SK-N-SH (cell line): ENCODE results near the gene RFXANK. TPM values are rescaled to one million over a fixed set of nuclear protein-coding genes. Genes with fewer than 3 reads are reported as not detected.

Experiments used
- CTCF ChIA-PET: fragments of 300-600, 350-600 bp; formaldehyde crosslinking; extraction: SDS; loops from one replicate; lab custom pipeline; 2021; lab: Yijun Ruan, JAX
- POLR2A ChIA-PET: fragments of 350-600 bp; sonication (Branson Sonifier 250); formaldehyde crosslinking; extraction: SDS; loops from one replicate; lab custom pipeline; 2020; ENCODE audit warnings: antibody characterized with exemption, inconsistent platforms; lab: Yijun Ruan, JAX
- DNase-seq: peaks from one replicate; pipeline ENCODE4 v3.0.0; 2012
- H2AFZ ChIP-seq: fragments of 200-600 bp; sonication (generic); 2 replicates; pipeline ENCODE4 v1.8.1; 2016; ENCODE audit warnings: antibody characterized with exemption, mild to moderate bottlenecking, low read depth
- H3F3A ChIP-seq: fragments of 200-600 bp; sonication (generic); replicated peaks from 2 replicates; pipeline ENCODE3; 2016; ENCODE audit warnings: antibody characterized with exemption, mild to moderate bottlenecking; ENCODE audit not compliant: insufficient read depth
- H3K27ac ChIP-seq, 2 experiments: fragments of 200-500 bp in 1 of 2; fragments of 200-600 bp in 1 of 2; sonication (Bioruptor generic) in 1 of 2; sonication (generic), shearing (Covaris generic) in 1 of 2; 2 replicates each; pipeline versions ENCODE4 v1.5.1 to v1.6.1; 2014 to 2016; ENCODE audit warnings: low read depth in 2 of 2, inconsistent platforms in 1 of 2, low read length in 1 of 2, mild to moderate bottlenecking in 1 of 2, mixed read lengths in 1 of 2
- H3K27me3 ChIP-seq: fragments of 200-600 bp; sonication (generic), shearing (Covaris generic); 2 replicates; pipeline ENCODE4 v1.6.1; 2016; ENCODE audit warnings: mixed run types; ENCODE audit not compliant: insufficient read depth
- H3K36me3 ChIP-seq, 2 experiments: fragments of 200-500 bp in 1 of 2; fragments of 200-600 bp in 1 of 2; sonication (Bioruptor generic) in 1 of 2; sonication (generic) in 1 of 2; replicated peaks in 1 of 2; 2 replicates each; pipeline versions ENCODE3 to v1.5.1; 2014 to 2016; ENCODE audit warnings: low read length in 1 of 2, mild to moderate bottlenecking in 1 of 2; ENCODE audit not compliant: insufficient read depth in 2 of 2, control insufficient read depth in 1 of 2
- H3K4me1 ChIP-seq, 2 experiments: fragments of 200-500 bp in 1 of 2; fragments of 200-600 bp in 1 of 2; sonication (Bioruptor generic) in 1 of 2; sonication (generic), shearing (Covaris generic) in 1 of 2; 2 replicates each; pipeline versions ENCODE4 v1.5.1 to v1.6.1; 2014 to 2016; ENCODE audit warnings: low read depth in 1 of 2, low read length in 1 of 2, mixed run types in 1 of 2; ENCODE audit not compliant: insufficient read depth in 2 of 2, control insufficient read depth in 1 of 2
- H3K4me2 ChIP-seq: fragments of 200-600 bp; sonication (generic), shearing (Covaris generic); 2 replicates; pipeline ENCODE4 v1.6.1; 2017; ENCODE audit warnings: mixed run types
- H3K4me3 ChIP-seq, 2 experiments: fragments of 200-500 bp in 1 of 2; fragments of 200-600 bp in 1 of 2; sonication (Bioruptor generic) in 1 of 2; sonication (generic), shearing (Covaris generic) in 1 of 2; 2 replicates each; pipeline versions ENCODE4 v1.5.1 to v1.8.1; 2014 to 2016; ENCODE audit warnings: low read depth in 2 of 2, inconsistent platforms in 1 of 2, low read length in 1 of 2, mild to moderate bottlenecking in 1 of 2, mixed read lengths in 1 of 2, moderate library complexity in 1 of 2
- H3K79me2 ChIP-seq: fragments of 200-600 bp; sonication (generic); 2 replicates; pipeline ENCODE4 v1.8.1; 2017; ENCODE audit warnings: mild to moderate bottlenecking; ENCODE audit not compliant: insufficient read depth
- H3K9ac ChIP-seq: fragments of 200-600 bp; sonication (generic); 2 replicates; pipeline ENCODE4 v1.6.1; 2017; ENCODE audit warnings: mixed run types
- H3K9me2 ChIP-seq: fragments of 200-600 bp; sonication (generic); 2 replicates; pipeline ENCODE4 v1.6.1; 2017; ENCODE audit warnings: mixed run types
- H3K9me3 ChIP-seq: fragments of 200-600 bp; sonication (generic); 2 replicates; pipeline ENCODE4 v1.6.1; 2017; ENCODE audit warnings: mixed run types, mild to moderate bottlenecking, moderate library complexity
- H4K20me1 ChIP-seq: fragments of 200-600 bp; sonication (generic); 2 replicates; pipeline ENCODE4 v1.6.1; 2017; ENCODE audit warnings: mild to moderate bottlenecking, mixed run types; ENCODE audit not compliant: insufficient read depth
- ELF1 ChIP-seq: IDR thresholded peaks from 2 replicates; pipeline ENCODE4 v1.4.0; 2012
- EP300 ChIP-seq, 2 experiments: IDR thresholded peaks; 2 replicates each; pipeline versions ENCODE4 v1.4.0 to v1.6.1; 2012; ENCODE audit warnings: borderline replicate concordance in 1 of 2, low read depth in 1 of 2, low read length in 1 of 2
- EZH2phosphoT487 ChIP-seq: fragments of 200-600 bp; sonication (generic); IDR thresholded peaks from 2 replicates; pipeline ENCODE4 v1.6.1; 2017; ENCODE audit warnings: low read depth, mixed run types, mild to moderate bottlenecking, antibody characterized with exemption, moderate library complexity, borderline replicate concordance
- FOXJ3 ChIP-seq: sonication (generic); formaldehyde crosslinking; IDR thresholded peaks from 2 replicates; pipeline ENCODE4 v1.5.1; 2020; ENCODE audit warnings: mild to moderate bottlenecking, missing genetic modification reagents
- NFIC ChIP-seq: IDR thresholded peaks from 2 replicates; pipeline ENCODE4 v1.4.0; 2012; ENCODE audit warnings: borderline replicate concordance
- POLR2AphosphoS5 ChIP-seq: IDR thresholded peaks from 2 replicates; pipeline ENCODE4 v1.6.1; 2012; ENCODE audit warnings: low read depth, low read length
- RAD21 ChIP-seq: IDR thresholded peaks from 2 replicates; pipeline ENCODE4 v1.6.1; 2012; ENCODE audit warnings: mild to moderate bottlenecking, low read length
- RFX5 ChIP-seq: IDR thresholded peaks from 2 replicates; pipeline ENCODE4 v1.6.1; 2012; ENCODE audit warnings: mild to moderate bottlenecking, improper control_type of control experiment, low read length
- SMC3 ChIP-seq: IDR thresholded peaks from 2 replicates; pipeline ENCODE4 v1.6.1; 2012; ENCODE audit warnings: low read depth, low read length, improper control_type of control experiment
- WGBS: methylation state at CpG from one replicate; pipeline ENCODE4 v1.1.6; 2017; ENCODE audit warnings: low lambda C conversion rate; 5-methylcytosine and 5-hydroxymethylcytosine counted together
- polyA plus RNA-seq, 3 experiments: library from polyadenylated mRNA; depleted of rRNA; stranded (reverse); fragments of >200 nt; gene quantifications; 2 replicates each; pipeline ENCODE4 v1.2.3, GENCODE V29; 2012
- TF ChIP-seq, protein P1 (sequence below): fragments of 150-350 bp; IDR thresholded peaks from 2 replicates; pipeline ENCODE4 v1.6.1; 2016; ENCODE audit warnings: mild to moderate bottlenecking, low read depth, low read length
- TF ChIP-seq, protein P2 (sequence below): fragments of 200-600 bp; sonication (generic); IDR thresholded peaks from 2 replicates; pipeline ENCODE4 v1.6.1; 2017; ENCODE audit warnings: antibody characterized with exemption, mild to moderate bottlenecking, moderate library complexity
- TF ChIP-seq, protein P3 (sequence below): IDR thresholded peaks from 2 replicates; pipeline ENCODE4 v1.4.0; 2012; ENCODE audit warnings: low read depth, borderline replicate concordance
- TF ChIP-seq, protein P4 (sequence below): fragments of 150-350 bp; IDR thresholded peaks from 2 replicates; pipeline ENCODE4 v1.6.1; 2017; ENCODE audit warnings: antibody characterized with exemption, low read length, low read depth, borderline replicate concordance

The RFXANK gene
- polyA plus RNA-seq, 1 of the 3 experiments (the other 2 are of a cell fraction) = 117 TPM

DNA sequence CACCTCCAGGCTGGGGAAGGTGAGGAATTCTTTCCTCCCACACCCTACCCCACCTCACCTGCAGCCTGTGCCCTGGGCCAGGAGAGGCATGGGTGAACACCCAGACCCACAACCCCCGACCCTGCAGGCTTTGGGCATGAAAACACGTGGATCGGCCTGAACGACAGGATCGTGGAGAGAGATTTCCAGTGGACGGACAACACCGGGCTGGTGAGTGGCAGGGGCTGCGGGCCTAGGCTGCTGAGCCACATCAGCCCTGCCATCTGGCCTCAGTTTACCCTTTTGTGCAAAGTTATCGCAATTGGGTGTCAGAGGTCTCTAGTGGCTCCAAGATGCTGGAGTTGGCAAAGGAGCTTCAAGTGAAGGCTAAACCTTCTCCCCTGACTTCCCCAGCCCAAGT lies 48.4 kb downstream of the RFXANK start:
- Histone ChIP-seq H3K4me2 (no peak overlapping the region), H3K9me3 (no peaks in the 10 kb centered on the region), H3K9ac (no peak overlapping the region), H3K36me3 (no peaks in the 10 kb centered on the region), H3K79me2 (no peaks in the 10 kb centered on the region), H3K27ac (no peak overlapping the region), H3K9me2 (no peaks in the 10 kb centered on the region), H3K4me3 (no peak overlapping the region), H2AFZ (no peak overlapping the region), H3K27me3 (no peaks in the 10 kb centered on the region), H3F3A (no peaks in the 10 kb centered on the region), H4K20me1 (no peaks in the 10 kb centered on the region), H3K4me1 (no peaks in the 10 kb centered on the region)
- ChIA-PET CTCF (interaction anchor here (2.0 kb wide), 1 partner anchor 66 kb away, joined by 4 read pairs; no protein-coding TSS in a partner anchor), POLR2A (no interaction called here)
- TF ChIP-seq, protein P1, sequence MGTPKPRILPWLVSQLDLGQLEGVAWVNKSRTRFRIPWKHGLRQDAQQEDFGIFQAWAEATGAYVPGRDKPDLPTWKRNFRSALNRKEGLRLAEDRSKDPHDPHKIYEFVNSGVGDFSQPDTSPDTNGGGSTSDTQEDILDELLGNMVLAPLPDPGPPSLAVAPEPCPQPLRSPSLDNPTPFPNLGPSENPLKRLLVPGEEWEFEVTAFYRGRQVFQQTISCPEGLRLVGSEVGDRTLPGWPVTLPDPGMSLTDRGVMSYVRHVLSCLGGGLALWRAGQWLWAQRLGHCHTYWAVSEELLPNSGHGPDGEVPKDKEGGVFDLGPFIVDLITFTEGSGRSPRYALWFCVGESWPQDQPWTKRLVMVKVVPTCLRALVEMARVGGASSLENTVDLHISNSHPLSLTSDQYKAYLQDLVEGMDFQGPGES = no peak
- no peak for TF ChIP-seq NFIC
- no peak for TF ChIP-seq RAD21
- no peak for TF ChIP-seq SMC3
- 73% methylated on average over 8 of the region's 9 CpGs for WGBS
- no peak for DNase-seq

DNA sequence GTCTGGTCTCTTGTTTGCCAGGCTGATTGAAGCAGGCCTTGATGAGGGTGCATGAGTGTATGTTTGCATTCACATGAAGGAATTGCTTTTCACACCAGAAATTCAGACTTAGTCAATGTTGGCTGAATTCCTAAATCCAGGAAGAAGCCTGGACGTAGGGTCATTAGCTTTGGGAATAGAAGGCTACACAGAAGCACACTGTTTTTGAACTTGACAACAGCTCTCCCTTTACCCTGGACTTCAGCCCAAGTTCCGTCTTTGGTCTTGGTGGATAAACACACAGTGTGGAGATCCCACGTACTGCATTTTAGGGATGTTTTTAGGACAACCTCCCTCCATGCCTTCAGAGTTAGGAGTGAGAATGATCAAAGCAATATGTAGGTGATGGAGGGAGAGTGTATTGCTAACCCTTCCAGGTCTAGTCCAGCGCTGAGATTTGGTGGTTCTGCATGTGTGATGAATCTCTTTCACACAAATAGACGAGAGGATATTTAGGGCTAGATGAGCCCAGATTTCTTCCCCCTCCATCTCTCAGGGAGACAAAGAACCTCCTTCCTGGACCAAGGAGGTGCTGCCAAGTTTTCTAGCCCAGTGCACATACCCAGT lies 58.2 kb downstream of the RFXANK start:
- no peaks in the 10 kb centered on the region for H3K9me3 ChIP-seq
- no peaks in the 10 kb centered on the region for H3F3A ChIP-seq
- H3K79me2 ChIP-seq = no peaks in the 10 kb centered on the region
- TF ChIP-seq EZH2phosphoT487 (no peak), SMC3 (no peak), FOXJ3 (no peak), POLR2AphosphoS5 (no peak), RFX5 (no peak), NFIC (no peak), ELF1 (no peak), EP300 (IDR thresholded peaks at IDR 0.05; ENCODE audit: borderline replicate concordance in 1 of 2, low read depth in 1 of 2, low read length in 1 of 2) (no peak)
- TF ChIP-seq, protein P1 = no peak
- TF ChIP-seq, protein P2, sequence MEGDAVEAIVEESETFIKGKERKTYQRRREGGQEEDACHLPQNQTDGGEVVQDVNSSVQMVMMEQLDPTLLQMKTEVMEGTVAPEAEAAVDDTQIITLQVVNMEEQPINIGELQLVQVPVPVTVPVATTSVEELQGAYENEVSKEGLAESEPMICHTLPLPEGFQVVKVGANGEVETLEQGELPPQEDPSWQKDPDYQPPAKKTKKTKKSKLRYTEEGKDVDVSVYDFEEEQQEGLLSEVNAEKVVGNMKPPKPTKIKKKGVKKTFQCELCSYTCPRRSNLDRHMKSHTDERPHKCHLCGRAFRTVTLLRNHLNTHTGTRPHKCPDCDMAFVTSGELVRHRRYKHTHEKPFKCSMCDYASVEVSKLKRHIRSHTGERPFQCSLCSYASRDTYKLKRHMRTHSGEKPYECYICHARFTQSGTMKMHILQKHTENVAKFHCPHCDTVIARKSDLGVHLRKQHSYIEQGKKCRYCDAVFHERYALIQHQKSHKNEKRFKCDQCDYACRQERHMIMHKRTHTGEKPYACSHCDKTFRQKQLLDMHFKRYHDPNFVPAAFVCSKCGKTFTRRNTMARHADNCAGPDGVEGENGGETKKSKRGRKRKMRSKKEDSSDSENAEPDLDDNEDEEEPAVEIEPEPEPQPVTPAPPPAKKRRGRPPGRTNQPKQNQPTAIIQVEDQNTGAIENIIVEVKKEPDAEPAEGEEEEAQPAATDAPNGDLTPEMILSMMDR = no peak
- TF ChIP-seq, protein P3, sequence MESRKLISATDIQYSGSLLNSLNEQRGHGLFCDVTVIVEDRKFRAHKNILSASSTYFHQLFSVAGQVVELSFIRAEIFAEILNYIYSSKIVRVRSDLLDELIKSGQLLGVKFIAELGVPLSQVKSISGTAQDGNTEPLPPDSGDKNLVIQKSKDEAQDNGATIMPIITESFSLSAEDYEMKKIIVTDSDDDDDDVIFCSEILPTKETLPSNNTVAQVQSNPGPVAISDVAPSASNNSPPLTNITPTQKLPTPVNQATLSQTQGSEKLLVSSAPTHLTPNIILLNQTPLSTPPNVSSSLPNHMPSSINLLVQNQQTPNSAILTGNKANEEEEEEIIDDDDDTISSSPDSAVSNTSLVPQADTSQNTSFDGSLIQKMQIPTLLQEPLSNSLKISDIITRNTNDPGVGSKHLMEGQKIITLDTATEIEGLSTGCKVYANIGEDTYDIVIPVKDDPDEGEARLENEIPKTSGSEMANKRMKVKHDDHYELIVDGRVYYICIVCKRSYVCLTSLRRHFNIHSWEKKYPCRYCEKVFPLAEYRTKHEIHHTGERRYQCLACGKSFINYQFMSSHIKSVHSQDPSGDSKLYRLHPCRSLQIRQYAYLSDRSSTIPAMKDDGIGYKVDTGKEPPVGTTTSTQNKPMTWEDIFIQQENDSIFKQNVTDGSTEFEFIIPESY = no peak
- TF ChIP-seq, protein P4, sequence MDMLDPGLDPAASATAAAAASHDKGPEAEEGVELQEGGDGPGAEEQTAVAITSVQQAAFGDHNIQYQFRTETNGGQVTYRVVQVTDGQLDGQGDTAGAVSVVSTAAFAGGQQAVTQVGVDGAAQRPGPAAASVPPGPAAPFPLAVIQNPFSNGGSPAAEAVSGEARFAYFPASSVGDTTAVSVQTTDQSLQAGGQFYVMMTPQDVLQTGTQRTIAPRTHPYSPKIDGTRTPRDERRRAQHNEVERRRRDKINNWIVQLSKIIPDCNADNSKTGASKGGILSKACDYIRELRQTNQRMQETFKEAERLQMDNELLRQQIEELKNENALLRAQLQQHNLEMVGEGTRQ = no peak
- H3K27ac ChIP-seq = no peak overlapping the region
- ChIA-PET CTCF (no interaction called here), POLR2A (no interaction called here)
- H3K9me2 ChIP-seq = no peaks in the 10 kb centered on the region
- H3K9ac ChIP-seq = no peak overlapping the region
- H2AFZ ChIP-seq = no peak overlapping the region
- DNase-seq = no peak
- H3K4me3 ChIP-seq = no peak overlapping the region
- 34% methylated on average over 5 of the region's 5 CpGs for WGBS
- no peaks in the 10 kb centered on the region for H4K20me1 ChIP-seq
- H3K4me2 ChIP-seq = no peak overlapping the region
- no peaks in the 10 kb centered on the region for H3K36me3 ChIP-seq
- H3K4me1 ChIP-seq = no peaks in the 10 kb centered on the region
- H3K27me3 ChIP-seq = 0 out of 2 replicates have a peak, but pooled peaks cover 6% of the 10 kb centered on the region
